Suppressor macrophage treated with lipopolysaccharide for 4 hours (primary cell): ENCODE measurements around the gene MRPL55.

Experiments used
- DNase-seq: peaks from one replicate; pipeline ENCODE4 v3.0.0-alpha.2; 2020

The MRPL55 gene

DNA sequence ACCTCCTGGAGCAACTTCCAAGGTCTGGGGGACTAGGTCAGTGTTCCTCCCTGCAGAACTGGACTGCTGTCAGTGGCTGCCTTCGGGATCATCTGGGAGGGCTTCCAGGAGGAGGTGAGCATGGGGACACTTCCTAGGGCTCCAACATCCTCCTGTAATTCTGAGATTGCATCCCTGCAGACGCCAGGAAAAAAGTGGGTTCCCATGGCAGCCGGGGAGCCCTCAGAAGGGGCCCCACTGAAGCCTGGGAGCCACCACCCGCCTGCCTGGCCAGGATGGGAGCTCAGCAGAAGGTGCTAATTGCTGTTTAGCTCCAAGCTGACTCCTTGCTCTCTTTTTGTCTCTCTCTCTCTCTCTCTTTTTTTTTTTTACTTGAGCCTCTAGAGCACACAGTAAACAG lies 42.7 kb downstream of the MRPL55 start:
- DNase-seq: no peak

DNA sequence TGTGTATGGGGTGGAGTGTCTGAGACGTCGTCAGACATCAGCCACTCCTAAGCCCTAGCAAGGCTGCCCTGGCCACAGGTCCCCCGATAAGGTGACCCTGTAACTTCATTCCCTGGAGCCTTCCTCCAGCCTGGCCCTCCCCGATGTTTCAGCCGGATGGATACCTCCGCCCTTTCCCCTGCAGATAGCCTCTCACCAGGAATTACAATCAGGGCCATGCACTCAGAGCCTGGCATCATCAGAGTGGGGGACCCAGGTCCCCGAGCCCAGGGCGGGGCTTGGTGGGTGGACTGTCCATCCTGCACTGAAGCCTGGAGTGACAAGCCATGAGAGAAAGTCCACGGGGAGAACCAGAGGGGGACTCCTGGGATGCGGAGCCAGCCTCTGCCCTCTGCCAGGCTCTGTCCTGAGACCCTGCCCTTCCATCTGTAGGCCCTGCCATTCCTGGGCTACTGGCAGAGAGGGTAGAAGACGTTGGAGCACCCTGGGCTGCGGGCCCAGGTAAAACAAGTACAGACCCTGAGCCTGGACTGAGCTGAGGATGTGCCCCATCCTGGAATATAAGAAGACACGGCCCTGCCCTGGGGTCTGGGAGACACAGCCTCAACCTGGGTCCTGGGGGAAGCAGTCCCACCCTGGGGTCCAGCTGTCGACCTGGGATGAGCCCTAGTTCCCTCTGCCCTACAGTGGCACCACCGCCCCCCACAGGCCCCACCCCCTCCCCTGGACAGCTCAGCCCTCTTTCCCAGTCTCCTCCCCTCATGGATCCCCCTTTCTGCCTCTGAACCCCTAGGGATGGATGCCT lies 43.4 kb downstream of the MRPL55 start:
- DNase-seq: no peak

DNA sequence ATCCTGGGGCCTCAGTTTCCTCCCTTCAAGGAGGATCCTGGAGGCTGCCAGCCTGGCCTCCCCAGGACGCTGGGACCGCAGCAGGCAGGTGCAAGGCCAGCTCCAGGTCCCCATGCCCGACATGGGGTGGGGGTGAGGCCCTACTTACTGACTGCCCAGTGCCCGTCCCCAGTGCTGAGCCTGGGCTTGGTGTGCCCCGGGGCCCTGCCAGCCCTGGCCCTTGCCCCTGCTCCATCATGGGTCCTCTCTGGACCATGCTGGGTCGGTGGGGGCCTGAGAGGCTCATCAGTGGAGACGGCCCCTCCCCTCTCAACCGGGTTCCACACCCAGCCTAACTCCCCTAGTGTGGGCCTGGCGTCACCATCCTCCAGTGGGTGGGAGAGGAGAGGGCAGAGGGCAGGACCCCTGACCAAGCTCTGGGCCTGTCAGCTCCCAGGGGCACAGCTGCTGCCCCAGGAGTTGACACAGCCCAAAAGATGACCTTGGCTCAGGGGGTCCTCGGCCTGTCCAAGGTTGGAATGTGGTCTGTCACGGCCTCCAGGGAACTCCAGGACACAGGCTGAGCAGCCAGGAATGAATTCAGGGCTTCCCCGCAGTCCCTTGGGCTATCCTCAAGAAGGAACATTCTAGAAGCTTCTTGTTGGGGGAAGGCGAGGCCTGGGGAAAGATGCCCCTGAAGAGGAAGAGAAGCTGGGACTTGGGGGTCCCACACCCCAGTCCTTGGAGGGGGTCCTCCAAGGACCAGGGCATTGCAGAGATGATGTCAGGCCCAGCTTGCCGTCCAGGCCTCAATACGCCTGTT lies 44.2 kb downstream of the MRPL55 start:
- no peak for DNase-seq

DNA sequence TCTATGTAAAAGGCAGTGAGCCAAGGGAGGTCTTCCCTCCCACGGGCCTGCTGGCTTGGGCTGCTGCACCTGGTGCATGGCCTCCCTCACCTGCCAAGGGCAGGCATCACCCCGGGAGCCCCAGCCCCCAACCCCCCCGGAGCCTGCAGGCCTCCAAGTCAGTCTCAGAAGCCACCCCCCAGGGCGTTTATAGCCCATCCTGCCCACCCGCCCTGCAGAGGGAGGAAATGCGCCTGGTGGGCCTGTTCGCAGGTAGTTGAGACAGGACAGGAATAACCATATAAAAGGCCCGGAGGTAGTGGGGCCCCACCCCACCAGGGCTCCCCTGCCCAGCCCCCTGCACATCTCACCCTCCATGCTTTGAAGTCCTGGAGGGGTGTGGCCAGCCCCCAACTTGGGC lies 44.8 kb downstream of the MRPL55 start:
- no peak for DNase-seq

DNA sequence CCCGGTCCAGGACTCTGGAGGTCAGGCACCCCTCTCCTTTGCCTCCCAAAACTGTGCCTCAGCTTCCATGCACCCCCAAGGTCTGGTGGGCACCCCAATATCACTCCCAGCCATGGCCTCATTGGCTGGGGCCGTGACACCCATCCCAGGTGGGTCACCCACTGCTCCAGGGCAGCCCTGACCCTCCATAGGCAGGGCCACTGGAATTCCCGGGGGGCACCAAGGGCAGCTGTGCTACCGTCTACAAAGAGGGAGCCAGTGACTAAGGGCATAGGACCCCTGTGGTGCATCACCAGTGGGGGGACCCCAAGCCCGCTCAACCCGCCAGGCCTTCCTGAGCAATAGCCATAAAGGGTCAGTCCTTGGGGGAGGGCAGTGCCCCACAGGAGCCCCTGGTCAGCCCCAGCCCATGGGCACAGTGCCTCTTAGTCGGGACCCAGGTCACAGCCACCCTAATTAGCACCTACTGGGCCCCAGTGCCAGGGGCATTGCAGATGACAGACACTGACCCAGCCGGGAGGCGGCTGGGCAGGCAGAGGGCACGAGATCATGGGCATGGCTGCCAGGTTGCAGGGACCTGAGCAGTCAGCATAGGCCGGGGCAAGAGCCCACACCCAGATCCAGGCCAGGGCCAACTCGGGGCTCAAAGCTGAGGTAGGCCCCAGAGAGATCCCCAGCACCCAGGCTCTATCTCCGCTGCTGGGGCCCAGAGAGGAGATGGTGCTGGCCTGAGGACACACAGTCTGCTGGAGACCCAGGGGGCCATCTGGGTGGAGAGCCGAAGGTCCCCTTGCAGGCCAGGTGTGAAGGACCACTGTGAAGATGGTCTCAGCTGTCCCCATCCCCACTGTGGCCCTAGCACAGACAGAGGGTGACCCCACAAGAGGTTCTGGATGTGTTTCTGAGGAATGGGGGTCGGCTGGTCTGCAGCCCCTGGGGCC lies 45.6 kb downstream of the MRPL55 start:
- DNase-seq: no peak

DNA sequence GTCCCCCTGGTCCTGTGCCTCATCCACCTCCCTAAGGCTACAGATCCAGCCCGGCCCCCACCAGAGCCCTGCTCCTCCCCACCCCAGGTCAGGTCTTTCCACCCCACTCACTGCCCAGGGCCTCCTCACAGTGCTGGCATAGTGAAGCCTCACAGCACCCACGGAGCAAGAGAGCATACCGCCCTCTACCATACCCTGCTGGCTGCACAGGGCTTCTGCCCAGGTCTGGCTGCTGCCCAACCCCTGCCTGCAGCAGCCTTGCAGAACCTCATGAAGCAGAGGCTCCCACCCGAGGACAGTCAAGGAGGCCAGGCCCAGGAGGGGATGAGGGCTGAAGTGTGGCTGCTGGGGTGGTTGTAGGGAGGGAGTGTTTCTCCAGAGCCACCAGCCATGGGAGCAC lies 46.3 kb downstream of the MRPL55 start:
- no peak for DNase-seq

DNA sequence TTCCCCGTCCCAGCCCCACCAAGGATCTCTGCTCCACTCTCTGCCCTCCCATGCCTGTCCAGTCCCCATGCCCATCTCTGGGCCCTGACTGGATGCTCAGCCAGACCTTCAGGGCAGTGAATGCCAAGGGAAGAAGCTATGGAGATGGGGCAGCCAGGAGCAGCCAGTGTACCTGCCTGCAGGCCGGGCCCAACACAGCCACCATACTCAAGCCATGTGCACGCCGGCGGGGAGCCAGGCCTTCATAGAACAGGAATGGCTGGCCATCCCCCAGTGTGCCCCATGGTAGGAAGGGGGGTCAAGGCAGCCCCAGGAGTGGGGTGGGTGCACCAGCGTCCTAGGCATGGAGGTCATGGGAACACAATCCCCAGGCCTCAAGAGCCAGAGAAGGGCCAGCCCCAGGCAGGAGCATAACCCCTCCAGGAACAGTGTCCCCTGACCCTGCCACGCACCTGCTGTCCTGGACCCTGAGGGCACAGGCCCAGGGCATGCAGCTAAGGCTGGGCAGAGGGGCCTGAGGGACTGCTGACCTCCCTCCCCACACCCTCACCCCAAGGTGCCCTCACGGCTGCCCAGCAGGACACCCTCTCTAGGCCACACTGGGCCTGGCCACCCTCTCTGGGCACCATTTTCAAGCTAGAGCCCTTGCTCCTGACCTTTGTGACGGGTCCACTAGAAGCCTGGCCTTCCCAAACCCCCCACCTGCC lies 46.9 kb downstream of the MRPL55 start:
- DNase-seq: no peak

DNA sequence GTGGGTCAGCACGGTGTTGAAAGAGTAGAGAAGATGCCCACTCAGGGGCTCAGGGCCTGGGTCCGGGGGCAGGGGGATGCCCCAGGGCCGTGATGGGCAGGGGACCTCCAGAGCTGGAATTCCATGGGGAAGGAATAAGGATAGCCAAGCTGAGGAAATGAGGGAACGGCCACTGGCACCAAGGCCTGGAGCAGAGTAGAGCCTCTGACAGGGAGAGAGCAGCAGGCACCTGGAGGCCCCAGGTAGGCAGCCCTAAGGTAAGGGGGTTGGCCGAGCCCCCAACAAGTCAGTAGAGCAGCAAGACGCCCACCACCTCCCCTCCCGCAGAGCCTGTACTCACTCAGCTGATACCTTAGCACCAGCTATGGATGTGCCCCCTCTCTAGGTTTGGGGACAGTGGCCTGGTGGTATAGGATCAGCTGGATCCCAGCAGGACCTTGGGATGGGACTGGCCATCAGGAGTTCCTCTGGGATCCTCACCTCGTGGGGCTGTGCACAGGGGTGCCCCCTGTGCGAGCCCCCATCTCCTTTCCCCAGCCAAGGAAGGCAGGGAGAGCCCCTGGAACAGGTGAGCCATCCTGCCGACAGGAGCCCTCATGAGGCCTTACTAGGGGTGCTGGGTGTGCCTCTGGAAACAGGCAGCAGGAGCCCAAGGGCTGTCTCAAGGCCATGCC lies 47.6 kb downstream of the MRPL55 start:
- no peak for DNase-seq

DNA sequence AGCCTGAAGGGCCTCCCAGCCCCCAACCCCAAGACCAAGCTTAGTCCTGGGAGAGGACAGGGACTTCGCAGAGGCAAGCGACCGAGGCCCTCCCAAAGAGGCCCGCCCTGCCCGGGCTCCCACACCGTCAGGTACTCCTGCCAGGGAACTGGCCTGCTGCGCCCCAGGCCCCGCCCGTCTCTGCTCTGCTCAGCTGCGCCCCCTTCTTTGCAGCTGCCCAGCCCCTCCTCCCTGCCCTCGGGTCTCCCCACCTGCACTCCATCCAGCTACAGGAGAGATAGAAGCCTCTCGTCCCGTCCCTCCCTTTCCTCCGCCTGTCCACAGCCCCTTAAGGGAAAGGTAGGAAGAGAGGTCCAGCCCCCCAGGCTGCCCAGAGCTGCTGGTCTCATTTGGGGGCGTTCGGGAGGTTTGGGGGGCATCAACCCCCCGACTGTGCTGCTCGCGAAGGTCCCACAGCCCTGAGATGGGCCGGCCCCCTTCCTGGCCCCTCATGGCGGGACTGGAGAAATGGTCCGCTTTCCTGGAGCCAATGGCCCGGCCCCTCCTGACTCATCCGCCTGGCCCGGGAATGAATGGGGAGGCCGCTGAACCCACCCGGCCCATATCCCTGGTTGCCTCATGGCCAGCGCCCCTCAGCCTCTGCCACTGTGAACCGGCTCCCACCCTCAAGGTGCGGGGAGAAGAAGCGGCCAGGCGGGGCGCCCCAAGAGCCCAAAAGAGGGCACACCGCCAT lies 48.5 kb downstream of the MRPL55 start:
- DNase-seq: no peak

DNA sequence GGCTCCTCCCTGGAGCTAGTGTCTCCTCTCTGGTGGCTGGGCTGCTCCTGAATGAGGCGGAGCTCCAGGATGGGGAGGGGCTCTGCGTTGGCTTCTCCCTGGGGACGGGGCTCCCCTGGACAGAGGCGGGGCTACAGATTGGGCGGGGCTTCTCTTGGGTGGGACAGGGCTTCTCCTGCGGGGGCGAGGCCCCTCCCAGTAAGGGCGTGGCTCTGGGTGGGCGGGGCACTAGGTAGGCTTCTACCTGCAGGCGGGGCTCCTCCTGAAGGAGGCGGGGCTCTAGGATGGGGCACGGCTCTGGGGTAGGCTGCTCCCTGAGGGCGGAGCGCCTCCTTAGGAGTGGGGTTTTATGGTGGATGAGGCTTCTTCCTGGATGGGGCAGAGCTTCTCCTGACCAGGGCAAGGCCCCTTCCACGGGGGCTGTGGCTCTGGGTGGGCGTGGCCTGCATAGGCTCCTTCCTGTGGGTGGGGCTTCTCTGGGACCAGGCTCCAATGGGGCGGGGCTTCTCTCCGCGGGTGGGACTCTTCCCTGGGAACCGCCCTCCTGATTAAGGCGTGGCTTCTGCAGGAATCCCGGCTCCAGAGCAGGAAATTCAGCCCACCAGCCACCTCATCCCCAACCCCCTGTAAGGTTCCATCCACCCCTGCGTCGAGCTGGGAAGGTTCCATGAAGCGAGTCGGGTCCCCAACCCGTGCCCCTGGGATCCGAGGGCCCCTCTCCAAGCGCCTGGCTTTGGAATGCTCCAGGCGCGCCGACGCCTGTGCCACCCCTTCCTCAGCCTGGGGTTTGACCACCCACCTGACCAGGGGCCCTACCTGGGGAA lies 49.3 kb downstream of the MRPL55 start:
- DNase-seq: peak; percentile 47

DNA sequence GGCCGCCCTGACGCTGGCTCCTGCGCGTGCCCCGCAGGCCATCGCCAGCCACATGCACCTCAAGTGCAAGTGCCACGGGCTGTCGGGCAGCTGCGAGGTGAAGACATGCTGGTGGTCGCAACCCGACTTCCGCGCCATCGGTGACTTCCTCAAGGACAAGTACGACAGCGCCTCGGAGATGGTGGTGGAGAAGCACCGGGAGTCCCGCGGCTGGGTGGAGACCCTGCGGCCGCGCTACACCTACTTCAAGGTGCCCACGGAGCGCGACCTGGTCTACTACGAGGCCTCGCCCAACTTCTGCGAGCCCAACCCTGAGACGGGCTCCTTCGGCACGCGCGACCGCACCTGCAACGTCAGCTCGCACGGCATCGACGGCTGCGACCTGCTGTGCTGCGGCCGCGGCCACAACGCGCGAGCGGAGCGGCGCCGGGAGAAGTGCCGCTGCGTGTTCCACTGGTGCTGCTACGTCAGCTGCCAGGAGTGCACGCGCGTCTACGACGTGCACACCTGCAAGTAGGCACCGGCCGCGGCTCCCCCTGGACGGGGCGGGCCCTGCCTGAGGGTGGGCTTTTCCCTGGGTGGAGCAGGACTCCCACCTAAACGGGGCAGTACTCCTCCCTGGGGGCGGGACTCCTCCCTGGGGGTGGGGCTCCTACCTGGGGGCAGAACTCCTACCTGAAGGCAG lies 50.0 kb downstream of the MRPL55 start:
- no peak for DNase-seq

DNA sequence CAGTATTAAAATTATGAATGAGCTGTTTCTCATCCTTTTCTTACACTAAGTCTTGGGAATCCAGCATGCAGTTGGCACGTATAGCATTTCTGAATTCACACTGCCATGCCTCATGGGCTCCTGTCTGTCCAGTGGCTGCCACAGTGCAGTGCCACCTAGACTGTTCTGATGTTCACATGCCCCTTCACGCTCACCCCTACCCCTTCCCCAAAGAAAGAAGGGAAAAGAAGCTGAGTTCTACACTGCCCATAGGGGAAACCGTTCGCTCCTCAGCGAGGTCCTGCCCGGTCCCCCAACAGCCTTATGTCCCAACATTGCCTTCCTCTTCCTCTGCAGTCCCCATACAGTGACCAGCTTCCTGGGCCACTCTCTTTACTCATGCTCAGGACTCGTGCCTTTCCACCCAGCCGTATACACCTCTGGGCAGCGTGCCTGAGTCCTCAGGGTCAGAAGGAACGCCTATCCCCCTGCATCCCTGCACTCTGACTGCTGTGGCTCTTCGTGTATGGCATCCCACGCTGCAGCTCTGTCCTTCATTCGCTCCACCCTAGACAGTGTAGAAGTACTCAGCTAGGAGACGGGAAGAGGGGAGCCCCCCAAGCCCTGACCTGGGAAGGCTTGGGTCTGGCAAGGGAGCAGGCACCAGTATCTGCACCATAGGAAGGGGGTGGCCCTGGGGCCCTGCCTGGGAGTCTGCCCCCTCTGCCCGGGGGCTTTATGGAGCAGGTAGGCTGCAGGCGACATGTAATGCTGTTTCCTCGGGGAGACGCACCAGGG lies 50.7 kb downstream of the MRPL55 start:
- no peak for DNase-seq
